IMR-90 (cell line): Measurements from ENCODE around the gene ARHGAP15. TPM values are rescaled to one million over a fixed set of nuclear protein-coding genes. Genes with fewer than 3 reads are reported as not detected.

Experiments used
- ATAC-seq: fragments of 200-7000 bp; cut with Tn5 transposase; 2 replicates; pipeline ENCODE4 v1.9.1; 2020; ENCODE audit warnings: low read depth, mild to moderate bottlenecking, moderate library complexity
- BruUV-seq: library from RNA; stranded (reverse); fragments of 400-500 nt; replicated peaks from 2 replicates; lab custom pipeline; 2021; lab: Mats Ljungman, UMichigan
- CTCF ChIA-PET: fragments of 300-600 bp; formaldehyde crosslinking; extraction: SDS; loops from one replicate; lab custom pipeline; 2021; ENCODE audit warnings: antibody characterized with exemption; lab: Yijun Ruan, JAX
- POLR2A ChIA-PET: fragments of 300-600 bp; sonication (Branson Sonifier 250); formaldehyde crosslinking; loops from one replicate; lab custom pipeline; 2022; ENCODE audit warnings: antibody characterized with exemption; ENCODE audit not compliant: unreplicated experiment; lab: Charles Lee
- DNase-seq: peaks from one replicate; pipeline ENCODE4 v3.0.0; 2013
- H2AFZ ChIP-seq: replicated peaks from 2 replicates; pipeline ENCODE3; 2013; ENCODE audit warnings: low read length, mild to moderate bottlenecking; ENCODE audit not compliant: poor library complexity
- H2AK5ac ChIP-seq: 2 replicates; pipeline ENCODE4 v1.6.1; 2013; ENCODE audit warnings: low read depth, low read length, inconsistent platforms
- H2AK9ac ChIP-seq: replicated peaks from 2 replicates; pipeline ENCODE3; 2013; ENCODE audit warnings: mild to moderate bottlenecking, low read depth, low read length, moderate library complexity; ENCODE audit not compliant: poor library complexity
- H2BK120ac ChIP-seq: 2 replicates; pipeline ENCODE4 v1.6.1; 2013; ENCODE audit warnings: low read depth, low read length, inconsistent platforms
- H2BK15ac ChIP-seq: 3 replicates; pipeline ENCODE4 v1.6.1; 2013; ENCODE audit warnings: low read depth, low read length, inconsistent platforms
- H2BK20ac ChIP-seq: 2 replicates; pipeline ENCODE4 v1.6.1; 2013; ENCODE audit warnings: low read depth, mild to moderate bottlenecking, inconsistent platforms, low read length, moderate library complexity
- H2BK5ac ChIP-seq: 2 replicates; pipeline ENCODE4 v1.6.1; 2013; ENCODE audit warnings: mild to moderate bottlenecking, low read depth, low read length, inconsistent platforms; ENCODE audit not compliant: poor library complexity, severe bottlenecking
- H3K14ac ChIP-seq: replicated peaks from 2 replicates; pipeline ENCODE4 v1.6.1; 2013; ENCODE audit warnings: low read depth, low read length, inconsistent platforms
- H3K18ac ChIP-seq: 2 replicates; pipeline ENCODE4 v1.6.1; 2013; ENCODE audit warnings: low read depth, low read length, control low read depth
- H3K23ac ChIP-seq: 2 replicates; pipeline ENCODE4 v1.6.1; 2013; ENCODE audit warnings: low read depth, low read length, inconsistent platforms
- H3K27ac ChIP-seq: 2 replicates; pipeline ENCODE4 v1.5.1; 2013; ENCODE audit warnings: mild to moderate bottlenecking, control low read depth, low read length; ENCODE audit not compliant: insufficient read depth
- H3K27me3 ChIP-seq: 2 replicates; pipeline ENCODE4 v1.6.1; 2013; ENCODE audit warnings: low read length; ENCODE audit not compliant: control insufficient read depth, insufficient read depth
- H3K36me3 ChIP-seq: 2 replicates; pipeline ENCODE4 v1.6.1; 2013; ENCODE audit warnings: low read length, mixed read lengths; ENCODE audit not compliant: control insufficient read depth, insufficient read depth
- H3K4ac ChIP-seq: 2 replicates; pipeline ENCODE4 v1.6.1; 2013; ENCODE audit warnings: low read depth, low read length, inconsistent platforms
- H3K4me1 ChIP-seq: 2 replicates; pipeline ENCODE4 v1.6.1; 2013; ENCODE audit warnings: low read length, mixed read lengths; ENCODE audit not compliant: control insufficient read depth, insufficient read depth
- H3K4me2 ChIP-seq: 2 replicates; pipeline ENCODE4 v1.6.1; 2013; ENCODE audit warnings: low read depth, mild to moderate bottlenecking, control low read depth, low read length, moderate library complexity
- H3K4me3 ChIP-seq: 2 replicates; pipeline ENCODE4 v1.5.1; 2013; ENCODE audit warnings: low read depth, mild to moderate bottlenecking, control low read depth, low read length, moderate library complexity; ENCODE audit not compliant: insufficient read depth
- H3K56ac ChIP-seq: 2 replicates; pipeline ENCODE4 v1.6.1; 2013; ENCODE audit warnings: low read length, inconsistent platforms; ENCODE audit not compliant: insufficient read depth; ENCODE audit errors: extremely low read depth
- H3K79me1 ChIP-seq, 2 experiments: 2 replicates each; pipeline ENCODE4 v1.6.1; 2013; ENCODE audit warnings: low read length in 2 of 2, inconsistent platforms in 1 of 2, low read depth in 1 of 2
- H3K9ac ChIP-seq: 2 replicates; pipeline ENCODE4 v1.6.1; 2013; ENCODE audit warnings: low read depth, low read length, control low read depth
- H3K9me1 ChIP-seq: 2 replicates; pipeline ENCODE4 v1.6.1; 2013; ENCODE audit warnings: low read length, inconsistent platforms; ENCODE audit not compliant: insufficient read depth
- H3K9me3 ChIP-seq: 2 replicates; pipeline ENCODE4 v1.6.1; 2013; ENCODE audit warnings: low read length; ENCODE audit not compliant: control insufficient read depth, insufficient read depth
- H4K20me1 ChIP-seq: 2 replicates; pipeline ENCODE4 v1.6.1; 2013; ENCODE audit warnings: low read length, inconsistent platforms; ENCODE audit not compliant: insufficient read depth
- H4K5ac ChIP-seq: 2 replicates; pipeline ENCODE4 v1.6.1; 2013; ENCODE audit warnings: mild to moderate bottlenecking, low read depth, low read length, control low read depth
- H4K8ac ChIP-seq, 2 experiments: 2 replicates each; pipeline ENCODE4 v1.6.1; 2013; ENCODE audit warnings: low read depth in 2 of 2, low read length in 2 of 2, control low read depth in 1 of 2, inconsistent platforms in 1 of 2
- H4K91ac ChIP-seq: 2 replicates; pipeline ENCODE4 v1.6.1; 2013; ENCODE audit warnings: low read depth, low read length, inconsistent platforms; ENCODE audit not compliant: insufficient read depth
- BHLHE40 ChIP-seq: fragments of 150-350 bp; IDR thresholded peaks from 2 replicates; pipeline ENCODE4 v1.6.1; 2016; ENCODE audit warnings: mild to moderate bottlenecking, low read depth, low read length
- WGBS, 2 experiments: methylation state at CpG; one replicate each; pipeline versions ENCODE4 v1.1.5 to v1.1.7; 2013; ENCODE audit warnings: missing lambda C conversion rate in 2 of 2; ENCODE audit not compliant: insufficient read length in 1 of 2; ENCODE audit errors: extremely low coverage in 2 of 2; 5-methylcytosine and 5-hydroxymethylcytosine counted together
- dilution Hi-C: fragments of 300-500 bp; cut with HindIII; formaldehyde crosslinking; loops from one replicate; pipeline ENCODE4 v1.14.3; 2018; ENCODE audit warnings: low sequenced_read_pairs; ENCODE audit not compliant: unreplicated experiment
- in situ Hi-C: fragments of 300-500 bp; cut with MboI; formaldehyde crosslinking; loops from 3 replicates; pipeline ENCODE4 v1.14.3; 2019; ENCODE audit warnings: low sequenced_read_pairs, inconsistent platforms, mixed read lengths
- intact Hi-C: fragments of 100-400 bp; cut with micrococcal nuclease; formaldehyde crosslinking; loops from 2 replicates; pipeline ENCODE4 v1.10.0; 2022
- polyA plus RNA-seq, 3 experiments: library from polyadenylated mRNA; depleted of rRNA; stranded (reverse); fragments of >200 nt; gene quantifications; 2 replicates each; pipeline ENCODE4 v1.2.3, GENCODE V29; 2012; ENCODE audit warnings: low replicate concordance in 1 of 3
- total RNA-seq: library from RNA; depleted of rRNA; stranded (reverse); fragments of >200 nt; gene quantifications from 2 replicates; pipeline ENCODE4 v1.2.3, GENCODE V29; 2012

ARHGAP15 gene
- total and polyA plus RNA-seq, 2 of the 4 experiments (the other 2 are of a cell fraction): not detected

GRCh38 chr2:143440411-143441012 lies 311.3 kb downstream of the ARHGAP15 start:
- ATAC-seq (no peak), DNase-seq (no peak)
- Histone ChIP-seq H3K27ac (no peak overlapping the region), H3K18ac (no peak overlapping the region), H2BK20ac (no peak overlapping the region), H3K36me3 (no peaks in the 10 kb centered on the region), H2BK5ac (no peak overlapping the region), H3K4me1 (no peaks in the 10 kb centered on the region), H4K91ac (no peak overlapping the region), H3K14ac (no peak overlapping the region), H3K4me3 (no peak overlapping the region), H2AK9ac (no peak overlapping the region), H2AK5ac (no peak overlapping the region), H4K20me1 (no peaks in the 10 kb centered on the region), H3K27me3 (no peaks in the 10 kb centered on the region), H3K56ac (no peak overlapping the region), H3K9me3 (no peaks in the 10 kb centered on the region), H3K9ac (no peak overlapping the region), H2BK15ac (no peak overlapping the region), H2AFZ (no peak overlapping the region), H3K4me2 (no peak overlapping the region), H4K5ac (no peak overlapping the region), H2BK120ac (no peak overlapping the region), H3K79me1 (no peaks in the 10 kb centered on the region), H3K9me1 (no peaks in the 10 kb centered on the region), H3K4ac (no peak overlapping the region), H4K8ac (no peak overlapping the region), H3K23ac (no peak overlapping the region)
- intact Hi-C loops (no loop called here), in situ Hi-C loops (no loop called here), dilution Hi-C loops (no loop called here)
- BruUV-seq: no TSS peak
- no peak for TF ChIP-seq BHLHE40
- ChIA-PET POLR2A (interaction anchor here (0.5 kb wide), 1 partner anchor 1272 kb away, joined by 7 read pairs; no protein-coding TSS in a partner anchor), CTCF (interaction anchor here (1.2 kb wide), 1 partner anchor 9 kb away, joined by 3 read pairs; no protein-coding TSS in a partner anchor)
- no CpG with 5 or more reads among the region's 5 CpGs for WGBS, 2 experiments
